ENCODE results near the gene FANK1.

Gene FANK1

GRCh38 chr10:125992254-125992653, 95.9 kb downstream of the FANK1 start:
- no peak for DNase-seq

- no peak for DNase-seq
Measured at GRCh38 chr10:125994601-125995000, 98.2 kb downstream of the FANK1 start.

- no peak for DNase-seq
Measured at GRCh38 chr10:125995726-125996304, 99.5 kb downstream of the FANK1 start.

GRCh38 chr10:125997586-125997985, 101.2 kb downstream of the FANK1 start:
- DNase-seq: no peak

GRCh38 chr10:125999694-126000093, 103.3 kb downstream of the FANK1 start:
- DNase-seq: no peak

GRCh38 chr10:126001576-126001975, 105.2 kb downstream of the FANK1 start:
- no peak for DNase-seq

- no peak for DNase-seq
Measured at GRCh38 chr10:126004752-126005151, 108.4 kb downstream of the FANK1 start.

GRCh38 chr10:126006264-126006663, 109.9 kb downstream of the FANK1 start:
- DNase-seq: no peak

GRCh38 chr10:126006906-126007305, 110.5 kb downstream of the FANK1 start:
- no peak for DNase-seq

- DNase-seq: peak; percentile 69
Measured at GRCh38 chr10:126009650-126010049, 113.3 kb downstream of the FANK1 start.

GRCh38 chr10:126011995-126012394, 115.6 kb downstream of the FANK1 start:
- DNase-seq: no peak

GRCh38 chr10:126012485-126012884, 116.1 kb downstream of the FANK1 start:
- no peak for DNase-seq

- DNase-seq: peak; percentile 82
Measured at GRCh38 chr10:126013489-126014281, 117.3 kb downstream of the FANK1 start.

- DNase-seq: peak; percentile 77
Measured at GRCh38 chr10:126014309-126014708, 117.9 kb downstream of the FANK1 start.

GRCh38 chr10:126015413-126015812, 119.0 kb downstream of the FANK1 start:
- DNase-seq: no peak

GRCh38 chr10:126016156-126016805, 119.9 kb downstream of the FANK1 start:
- no peak for DNase-seq

- no peak for DNase-seq
Measured at GRCh38 chr10:126016882-126017281, 120.5 kb downstream of the FANK1 start.

- DNase-seq: no peak
Measured at GRCh38 chr10:126017961-126018560, 121.7 kb downstream of the FANK1 start.

GRCh38 chr10:126021833-126022500, 125.6 kb downstream of the FANK1 start:
- DNase-seq: no peak

GRCh38 chr10:126022841-126023240, 126.5 kb downstream of the FANK1 start:
- no peak for DNase-seq

GRCh38 chr10:126027692-126028091, 131.3 kb downstream of the FANK1 start:
- DNase-seq: no peak

GRCh38 chr10:126029999-126030398, 133.6 kb downstream of the FANK1 start:
- no peak for DNase-seq

GRCh38 chr10:126034586-126034985, 138.2 kb downstream of the FANK1 start:
- no peak for DNase-seq

All from fibroblast of upper back skin (primary cell).